GDM1 (cell line): ENCODE results near the gene TNC.

ENCODE experiments used
- DNase-seq: peaks from one replicate; lab custom pipeline; 2025; lab: John Stamatoyannopoulos, UW

The TNC gene

GRCh38 chr9:115098226-115098965 is 19.6 kb downstream of the TNC start:
- DNase-seq, result no peak

- DNase-seq, result no peak
These were observed 24.4 kb downstream of the TNC start for GRCh38 chr9:115093520-115093919.

GRCh38 chr9:115090486-115090885 is 27.5 kb downstream of the TNC start:
- DNase-seq, result no peak

- DNase-seq, result no peak
These were observed 29.1 kb downstream of the TNC start for GRCh38 chr9:115088860-115089259.

GRCh38 chr9:115086886-115087285 is 31.1 kb downstream of the TNC start:
- no peak for DNase-seq

- DNase-seq, result no peak
These were observed 31.5 kb downstream of the TNC start for GRCh38 chr9:115086461-115086860.

- no peak for DNase-seq
These were observed 32.1 kb downstream of the TNC start for GRCh38 chr9:115085773-115086377.

- DNase-seq, result no peak
These were observed 33.2 kb downstream of the TNC start for GRCh38 chr9:115084709-115085108.

- DNase-seq, result no peak
These were observed 33.8 kb downstream of the TNC start for GRCh38 chr9:115084157-115084556.

- no peak for DNase-seq
These were observed 37.7 kb downstream of the TNC start for GRCh38 chr9:115080242-115080641.

GRCh38 chr9:115079156-115079555 is 38.8 kb downstream of the TNC start:
- DNase-seq, result no peak

- no peak for DNase-seq
These were observed 44.5 kb downstream of the TNC start for GRCh38 chr9:115073456-115073855.

GRCh38 chr9:115071176-115071575 is 46.8 kb downstream of the TNC start:
- DNase-seq, result no peak

- DNase-seq, result no peak
These were observed 48.2 kb downstream of the TNC start for GRCh38 chr9:115069771-115070170.

GRCh38 chr9:115069302-115069701 is 48.7 kb downstream of the TNC start:
- DNase-seq, result no peak

GRCh38 chr9:115068031-115068430 is 49.9 kb downstream of the TNC start:
- no peak for DNase-seq

- DNase-seq, result no peak
These were observed 54.7 kb downstream of the TNC start for GRCh38 chr9:115063058-115063845.

- no peak for DNase-seq
These were observed 59.2 kb downstream of the TNC start for GRCh38 chr9:115058684-115059315.

GRCh38 chr9:115058175-115058574 is 59.8 kb downstream of the TNC start:
- DNase-seq, result no peak

- DNase-seq, result no peak
These were observed 60.4 kb downstream of the TNC start for GRCh38 chr9:115057559-115057958.

- no peak for DNase-seq
These were observed 67.9 kb downstream of the TNC start for GRCh38 chr9:115050002-115050490.

- no peak for DNase-seq
These were observed 71.1 kb downstream of the TNC start for GRCh38 chr9:115046824-115047223.
